OCI-LY3 (cell line): ENCODE data around the gene VTI1B.

Experiments used
- CTCF ChIP-seq: fragments of 200-600, 300-600 bp; sonication (generic); IDR thresholded peaks from 2 replicates; pipeline ENCODE4 v1.5.1; 2014; ENCODE audit warnings: antibody characterized with exemption, low read length, low read depth
- EZH2phosphoT487 ChIP-seq: fragments of 200-600 bp; shearing (Covaris generic); IDR thresholded peaks from 2 replicates; pipeline ENCODE4 v1.6.1; 2018; ENCODE audit warnings: antibody characterized with exemption, mixed run types, low read depth

DNA sequence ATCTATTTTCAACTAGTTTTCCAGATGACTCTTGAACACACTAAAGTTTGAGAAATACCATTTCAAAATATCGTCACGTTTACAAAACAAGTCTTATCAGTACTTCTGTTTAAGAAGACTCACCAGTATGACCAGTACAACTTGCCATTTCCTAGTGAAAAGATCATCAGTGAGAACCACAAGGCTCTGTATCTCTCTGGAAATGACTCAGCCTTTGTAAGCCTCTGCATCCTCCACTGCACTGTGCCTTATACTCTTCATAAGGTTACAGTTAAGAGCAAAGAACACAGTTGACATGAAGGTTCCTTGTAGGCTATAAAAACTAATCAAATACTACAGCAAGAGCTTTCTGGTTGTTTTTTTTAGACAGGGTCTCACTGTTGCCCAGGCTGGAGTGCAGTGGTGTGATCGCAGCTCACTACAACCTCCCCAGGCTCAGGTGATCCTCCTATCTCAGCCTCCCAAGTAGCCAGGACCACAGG lies 5.7 kb upstream of the VTI1B start:
- TF ChIP-seq CTCF (no peak), EZH2phosphoT487 (no peak)
